Loucy (cell line): ENCODE data around the gene CFAP69.
A peak's percentile ranks its signal among the peaks of the same experiment; 100 is the strongest.

Experiments
- CTCF ChIP-seq: fragments of 200-600 bp; sonication (generic); conservative IDR thresholded peaks from 2 replicates; pipeline ENCODE4 v1.5.1; 2014; ENCODE audit warnings: mild to moderate bottlenecking, antibody characterized with exemption, low read length
- EZH2phosphoT487 ChIP-seq: fragments of 200-600 bp; IDR thresholded peaks from 2 replicates; pipeline ENCODE4 v1.6.1; 2018; ENCODE audit warnings: antibody characterized with exemption, mild to moderate bottlenecking, moderate library complexity, borderline replicate concordance

- TF ChIP-seq CTCF: peak; percentile 72
- no peak for TF ChIP-seq EZH2phosphoT487
These were observed 53.4 kb downstream of the CFAP69 start for GRCh38 chr7:90298145-90299038.
